Endothelial cell of umbilical vein (primary cell): ENCODE data around the gene TGFBR2. TPM values are rescaled to one million over a fixed set of nuclear protein-coding genes. Genes with fewer than 3 reads are reported as not detected.

Experiments
- BruUV-seq: library from RNA; stranded (reverse); fragments of 400-500 nt; replicated peaks from 2 replicates; lab custom pipeline; 2021; lab: Mats Ljungman, UMichigan
- CTCF ChIA-PET: fragments of 300-600, 350-600 bp; sonication (Branson Sonifier 250); formaldehyde crosslinking; loops from one replicate; lab custom pipeline; 2021; ENCODE audit warnings: antibody characterized with exemption, inconsistent platforms; lab: Charles Lee
- POLR2A ChIA-PET: fragments of 300-600, 350-600 bp; sonication (Branson Sonifier 250); formaldehyde crosslinking; loops from one replicate; lab custom pipeline; 2021; ENCODE audit warnings: antibody characterized with exemption, inconsistent platforms; lab: Charles Lee
- DNase-seq: peaks from one replicate; pipeline ENCODE4 v3.0.0-alpha.2; 2011; ENCODE audit warnings: low read depth, low spot score
- FAIRE-seq: peaks from 2 replicates; lab custom pipeline; 2011; peaks lifted over from hg19 to GRCh38; lab: Jason Lieb, UNC
- H2AFZ ChIP-seq: 2 replicates; pipeline ENCODE4 v1.6.0; 2012; ENCODE audit warnings: low read depth, low read length, control low read depth, inconsistent platforms
- H3K27ac ChIP-seq: 2 replicates; pipeline ENCODE4 v1.5.1; 2011; ENCODE audit warnings: low read depth, mild to moderate bottlenecking, control low read depth, low read length, moderate library complexity; ENCODE audit not compliant: insufficient read depth
- H3K27me3 ChIP-seq, 2 experiments: 2 replicates each; pipeline versions ENCODE4 v1.6.0 to v1.6.1; 2011; ENCODE audit warnings: low read length in 2 of 2, mixed read lengths in 1 of 2; ENCODE audit not compliant: control insufficient read depth in 2 of 2, insufficient read depth in 2 of 2
- H3K36me3 ChIP-seq, 2 experiments: 2 replicates in 1 of 2; 3 replicates in 1 of 2; pipeline ENCODE4 v1.5.1; 2011; ENCODE audit warnings: low read length in 2 of 2, mild to moderate bottlenecking in 1 of 2, moderate library complexity in 1 of 2; ENCODE audit not compliant: control insufficient read depth in 2 of 2, insufficient read depth in 2 of 2; ENCODE audit errors: extremely low read depth in 1 of 2
- H3K4me1 ChIP-seq: 3 replicates; pipeline ENCODE4 v1.5.1; 2011; ENCODE audit warnings: mild to moderate bottlenecking, low read length; ENCODE audit not compliant: control insufficient read depth, insufficient read depth; ENCODE audit errors: extremely low read depth
- H3K4me2 ChIP-seq: 2 replicates; pipeline ENCODE4 v1.6.1; 2011; ENCODE audit warnings: low read length, control low read depth, mixed read lengths; ENCODE audit not compliant: insufficient read depth
- H3K4me3 ChIP-seq, 3 experiments: fragments of 200-600 bp in 1 of 3; sonication (generic), shearing (Covaris generic) in 1 of 3; replicated peaks in 1 of 3; 2 replicates each; pipeline ENCODE4 v1.5.1; 2011 to 2016; ENCODE audit warnings: control low read depth in 3 of 3, low read length in 3 of 3, mild to moderate bottlenecking in 2 of 3, inconsistent platforms in 1 of 3, low read depth in 1 of 3, moderate library complexity in 1 of 3; ENCODE audit not compliant: insufficient read depth in 1 of 3
- H3K79me2 ChIP-seq: 2 replicates; pipeline ENCODE4 v1.6.0; 2012; ENCODE audit warnings: low read length, inconsistent platforms; ENCODE audit not compliant: control insufficient read depth, insufficient read depth
- H3K9ac ChIP-seq: replicated peaks from 2 replicates; pipeline ENCODE3; 2011; ENCODE audit warnings: low read length, control low read depth; ENCODE audit not compliant: insufficient read depth; ENCODE audit errors: extremely low read depth
- H3K9me1 ChIP-seq: replicated peaks from 3 replicates; pipeline ENCODE4 v1.6.0; 2011; ENCODE audit warnings: mild to moderate bottlenecking, low read length; ENCODE audit not compliant: control insufficient read depth, insufficient read depth; ENCODE audit errors: extremely low read depth
- H3K9me3 ChIP-seq: replicated peaks from 2 replicates; pipeline ENCODE4 v1.5.1; 2012; ENCODE audit warnings: low read length, inconsistent platforms; ENCODE audit not compliant: control insufficient read depth, insufficient read depth
- H4K20me1 ChIP-seq: replicated peaks from 2 replicates; pipeline ENCODE3; 2011; ENCODE audit warnings: mild to moderate bottlenecking, low read length; ENCODE audit not compliant: control insufficient read depth, insufficient read depth; ENCODE audit errors: extremely low read depth
- EZH2 ChIP-seq: IDR thresholded peaks from 2 replicates; pipeline ENCODE4 v1.6.1; 2012; ENCODE audit warnings: borderline replicate concordance, low read depth, mild to moderate bottlenecking, moderate library complexity, low read length, inconsistent platforms; ENCODE audit not compliant: severe bottlenecking
- FOS ChIP-seq: IDR thresholded peaks from 2 replicates; pipeline ENCODE4 v1.6.1; 2011; ENCODE audit warnings: mild to moderate bottlenecking, low read length, moderate library complexity, borderline replicate concordance; ENCODE audit not compliant: insufficient read depth
- GATA2 ChIP-seq: IDR thresholded peaks from 2 replicates; pipeline ENCODE4 v1.7.0; 2011; ENCODE audit warnings: low read depth, mild to moderate bottlenecking, moderate library complexity, mixed read lengths, low read length; ENCODE audit not compliant: insufficient read length, insufficient read depth
- JUN ChIP-seq: IDR thresholded peaks from 2 replicates; pipeline ENCODE4 v1.6.1; 2011; ENCODE audit warnings: borderline replicate concordance, low read depth; ENCODE audit not compliant: insufficient read length, insufficient read depth
- MYC ChIP-seq: IDR thresholded peaks from one replicate; pipeline ENCODE4 v1.6.1; 2011; ENCODE audit warnings: mild to moderate bottlenecking, low read depth, low read length
- POLR2A ChIP-seq: IDR thresholded peaks from 2 replicates; pipeline ENCODE4 v1.6.1; 2012; ENCODE audit warnings: low read depth, mild to moderate bottlenecking, control low read depth, low read length
- POLR2AphosphoS5 ChIP-seq: IDR thresholded peaks from 2 replicates; pipeline ENCODE4 v1.6.1; 2012; ENCODE audit warnings: low read depth, mild to moderate bottlenecking, control low read depth, low read length, moderate library complexity; ENCODE audit not compliant: insufficient read depth
- dilution Hi-C: fragments of 300-500 bp; cut with MboI; formaldehyde crosslinking; loops from one replicate; pipeline ENCODE4 v1.15.0; 2019; ENCODE audit warnings: low sequenced_read_pairs; ENCODE audit not compliant: extremely low pct_ligation_motif_present
- intact Hi-C: fragments of 100-400 bp; cut with micrococcal nuclease; formaldehyde crosslinking; loops from one replicate; pipeline ENCODE4 v1.10.0; 2022
- polyA plus RNA-seq, 4 experiments: library from polyadenylated mRNA; depleted of rRNA in 3 of 4; stranded (reverse) in 3 of 4; unstranded in 1 of 4; fragments of >200 nt; gene quantifications; 2 replicates each; pipeline versions ENCODE4 v1.2.1 to v1.2.3, GENCODE V29; 2011 to 2012; ENCODE audit warnings: missing spikeins in 1 of 4
- total RNA-seq: library from RNA; stranded (reverse); gene quantifications from 2 replicates; pipeline ENCODE4 v1.2.3, GENCODE V29; 2021
- TF ChIP-seq, protein P1 (sequence below): IDR thresholded peaks from 2 replicates; pipeline ENCODE4 v1.6.1; 2011; ENCODE audit not compliant: insufficient read depth, insufficient read length
- TF ChIP-seq, protein P2 (sequence below), 2 donors: IDR thresholded peaks; 1 replicate in 1 of 2; 2 replicates in 1 of 2; pipeline ENCODE4 v1.5.1; 2011; ENCODE audit warnings: low read length in 2 of 2, mild to moderate bottlenecking in 2 of 2, moderate library complexity in 2 of 2, control low read depth in 1 of 2, inconsistent platforms in 1 of 2, low read depth in 1 of 2; ENCODE audit not compliant: insufficient read depth in 1 of 2; ENCODE audit errors: extremely low read depth in 1 of 2

Gene TGFBR2
- total and polyA plus RNA-seq, 2 donors (not counting 3 experiments of a cell fraction or from before 2014, with no cell fraction given): 227 to 250 TPM

DNA sequence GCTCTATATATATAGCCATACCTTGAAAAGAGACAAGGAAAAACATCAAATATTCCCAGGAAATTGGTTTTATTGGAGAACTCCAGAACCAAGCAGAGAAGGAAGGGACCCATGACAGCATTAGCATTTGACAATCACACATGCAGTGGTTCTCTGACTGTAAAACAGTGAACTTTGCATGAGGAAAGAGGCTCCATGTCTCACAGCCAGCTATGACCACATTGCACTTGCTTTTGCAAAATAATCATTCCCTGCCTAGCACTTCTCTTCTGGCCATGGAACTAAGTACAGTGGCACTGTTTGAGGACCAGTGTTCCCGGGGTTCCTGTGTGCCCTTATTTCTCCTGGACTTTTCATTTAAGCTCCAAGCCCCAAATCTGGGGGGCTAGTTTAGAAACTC, 85.5 kb downstream of the TGFBR2 start:
- no peak overlapping the region for H3K4me2 ChIP-seq
- H3K9ac ChIP-seq: no peak overlapping the region
- H3K9me1 ChIP-seq: no peaks in the 10 kb centered on the region
- peak overlapping the region; percentile 42 for H3K27ac ChIP-seq
- CTCF ChIA-PET: interaction anchor here (0.7 to 4.2 kb wide), 12 partner anchors 11 to 650 kb away, joined by 3 to 42 read pairs (median 4); partner anchors contain the start of gene TGFBR2
- FAIRE-seq: no peak
- peaks cover 38 to 71% of the 10 kb centered on the region in 2 experiments for H3K36me3 ChIP-seq
- peaks cover 62% of the 10 kb centered on the region for H3K4me1 ChIP-seq
- no TSS peak for BruUV-seq
- TF ChIP-seq POLR2A (no peak), POLR2AphosphoS5 (no peak), JUN (no peak), MYC (no peak), FOS (no peak), EZH2 (no peak), GATA2 (no peak)
- TF ChIP-seq, protein P1, sequence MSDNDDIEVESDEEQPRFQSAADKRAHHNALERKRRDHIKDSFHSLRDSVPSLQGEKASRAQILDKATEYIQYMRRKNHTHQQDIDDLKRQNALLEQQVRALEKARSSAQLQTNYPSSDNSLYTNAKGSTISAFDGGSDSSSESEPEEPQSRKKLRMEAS: no peak
- TF ChIP-seq, protein P2, sequence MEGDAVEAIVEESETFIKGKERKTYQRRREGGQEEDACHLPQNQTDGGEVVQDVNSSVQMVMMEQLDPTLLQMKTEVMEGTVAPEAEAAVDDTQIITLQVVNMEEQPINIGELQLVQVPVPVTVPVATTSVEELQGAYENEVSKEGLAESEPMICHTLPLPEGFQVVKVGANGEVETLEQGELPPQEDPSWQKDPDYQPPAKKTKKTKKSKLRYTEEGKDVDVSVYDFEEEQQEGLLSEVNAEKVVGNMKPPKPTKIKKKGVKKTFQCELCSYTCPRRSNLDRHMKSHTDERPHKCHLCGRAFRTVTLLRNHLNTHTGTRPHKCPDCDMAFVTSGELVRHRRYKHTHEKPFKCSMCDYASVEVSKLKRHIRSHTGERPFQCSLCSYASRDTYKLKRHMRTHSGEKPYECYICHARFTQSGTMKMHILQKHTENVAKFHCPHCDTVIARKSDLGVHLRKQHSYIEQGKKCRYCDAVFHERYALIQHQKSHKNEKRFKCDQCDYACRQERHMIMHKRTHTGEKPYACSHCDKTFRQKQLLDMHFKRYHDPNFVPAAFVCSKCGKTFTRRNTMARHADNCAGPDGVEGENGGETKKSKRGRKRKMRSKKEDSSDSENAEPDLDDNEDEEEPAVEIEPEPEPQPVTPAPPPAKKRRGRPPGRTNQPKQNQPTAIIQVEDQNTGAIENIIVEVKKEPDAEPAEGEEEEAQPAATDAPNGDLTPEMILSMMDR (IDR thresholded peaks at IDR 0.05; ENCODE audit: extremely low read depth in 1 of 2, insufficient read depth in 1 of 2, low read depth in 1 of 2, low read length in 2 of 2): no peak
- no peak overlapping the region for H3K4me3 ChIP-seq
- peaks cover 26% of the 10 kb centered on the region for H3K79me2 ChIP-seq
- POLR2A ChIA-PET: interaction anchor here (0.6 to 1.2 kb wide), 6 partner anchors 10 to 348 kb away, joined by 3 to 8 read pairs (median 6); partner anchors contain the start of gene TGFBR2
- dilution Hi-C loops: no loop called here
- DNase-seq: no peak
- H3K9me3 ChIP-seq: no peaks in the 10 kb centered on the region
- H2AFZ ChIP-seq: no peak overlapping the region
- H4K20me1 ChIP-seq: no peaks in the 10 kb centered on the region
- H3K27me3 ChIP-seq: no peaks in the 10 kb centered on the region
- intact Hi-C loops: no loop called here
